K562 (cell line): ENCODE data around the gene IGF2BP3.

ENCODE experiments used
- CTCF ChIP-seq, 3 experiments: IDR thresholded peaks in 2 of 3; conservative IDR thresholded peaks in 1 of 3; 2 replicates each; pipeline ENCODE4 v1.5.1; 2011 to 2012; ENCODE audit warnings: low read length in 3 of 3, mild to moderate bottlenecking in 3 of 3, control low read depth in 2 of 3, improper control_type of control experiment in 1 of 3, inconsistent platforms in 1 of 3, low read depth in 1 of 3, mixed read lengths in 1 of 3, moderate library complexity in 1 of 3; ENCODE audit not compliant: insufficient read depth in 2 of 3
- MAZ ChIP-seq, 2 experiments: fragments of 450-650 bp in 1 of 2; sonication (generic) in 1 of 2; formaldehyde crosslinking; IDR thresholded peaks in 1 of 2; conservative IDR thresholded peaks in 1 of 2; 2 replicates each; pipeline versions ENCODE4 v1.4.0 to v1.5.0; 2020; ENCODE audit warnings: mild to moderate bottlenecking in 1 of 2, missing genetic modification reagents in 1 of 2

GRCh38 chr7:23341846-23342598, 128.3 kb downstream of the IGF2BP3 start:
- no peak for TF ChIP-seq MAZ (CRISPR knock-in tag; conservative IDR thresholded peaks at IDR 0.05 in 1 of 2, IDR thresholded peaks at IDR 0.05 in 1 of 2)
- TF ChIP-seq CTCF (IDR thresholded peaks at IDR 0.05 in 2 of 3, conservative IDR thresholded peaks at IDR 0.05 in 1 of 3; ENCODE audit: insufficient read depth in 2 of 3, low read depth in 1 of 3, low read length in 3 of 3) = no peak
